HG03520 (cell line): Measurements from ENCODE around the gene GABRR2.
"Not testable (repeated sequence)": the region's sequence is repeated elsewhere in the genome, so short reads cannot be mapped to it uniquely, and the experiment has no call there.

Experiments
- ATAC-seq: cut with Tn5 transposase; IDR thresholded peaks from one replicate; pipeline ENCODE4 v1.9.1; 2021; ENCODE audit warnings: mild to moderate bottlenecking, moderate library complexity; ENCODE audit not compliant: unreplicated experiment

Gene GABRR2

GRCh38 chr6:89328976-89329375 is 13.9 kb upstream of the GABRR2 start:
- ATAC-seq, result no peak

- no peak for ATAC-seq
Observed at GRCh38 chr6:89324304-89324703, 9.2 kb upstream of the GABRR2 start.

DNA sequence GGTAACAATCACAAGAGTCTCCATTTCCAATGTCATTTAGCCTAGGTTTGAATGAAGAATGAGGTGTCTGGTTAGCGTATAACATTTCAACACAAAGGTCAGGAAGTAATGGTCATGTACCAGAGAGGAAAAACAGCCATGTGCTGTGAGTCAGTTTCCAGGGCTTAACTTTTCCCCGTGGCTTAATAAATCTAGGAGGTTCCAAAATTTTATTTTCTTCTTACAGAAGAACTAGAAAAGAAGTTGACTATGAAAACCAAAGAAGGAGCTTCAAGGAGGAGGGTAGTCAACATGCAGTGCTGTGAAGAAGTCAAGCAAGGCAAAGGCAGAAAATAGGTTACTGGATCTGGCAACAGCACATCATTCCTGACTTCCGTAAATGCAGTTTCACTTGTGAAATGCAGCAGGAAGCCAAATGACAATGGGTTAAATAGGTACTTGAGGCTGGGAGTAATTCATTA is 8.4 kb upstream of the GABRR2 start:
- ATAC-seq, result no peak

GRCh38 chr6:89321131-89321970 is 6.3 kb upstream of the GABRR2 start:
- ATAC-seq, result no peak

DNA sequence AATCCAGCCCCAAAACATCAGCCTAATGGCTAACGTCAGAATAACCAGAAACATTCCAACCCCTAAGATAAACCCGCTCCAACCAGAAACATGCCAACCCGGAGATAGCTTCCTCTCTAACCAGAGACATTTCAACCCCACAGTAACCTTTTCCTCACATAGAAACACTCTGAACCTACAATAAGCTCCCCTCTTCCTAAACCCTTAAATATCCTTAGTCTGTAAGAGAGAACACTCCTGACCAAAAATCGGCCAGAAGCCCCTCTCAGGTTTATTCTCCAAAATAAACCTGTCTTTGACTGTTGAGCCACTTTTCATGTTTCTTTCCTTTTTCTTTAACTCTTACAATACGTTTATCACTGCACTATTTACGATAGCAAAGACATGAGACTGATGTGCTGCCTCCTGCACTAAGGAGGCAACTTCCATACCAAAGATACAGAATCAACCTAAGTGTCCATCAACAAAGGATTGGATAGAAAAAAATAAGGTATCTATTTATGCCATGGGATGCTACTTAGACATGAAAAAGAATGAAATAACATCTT is 5.0 kb upstream of the GABRR2 start:
- ATAC-seq, result no peak

DNA sequence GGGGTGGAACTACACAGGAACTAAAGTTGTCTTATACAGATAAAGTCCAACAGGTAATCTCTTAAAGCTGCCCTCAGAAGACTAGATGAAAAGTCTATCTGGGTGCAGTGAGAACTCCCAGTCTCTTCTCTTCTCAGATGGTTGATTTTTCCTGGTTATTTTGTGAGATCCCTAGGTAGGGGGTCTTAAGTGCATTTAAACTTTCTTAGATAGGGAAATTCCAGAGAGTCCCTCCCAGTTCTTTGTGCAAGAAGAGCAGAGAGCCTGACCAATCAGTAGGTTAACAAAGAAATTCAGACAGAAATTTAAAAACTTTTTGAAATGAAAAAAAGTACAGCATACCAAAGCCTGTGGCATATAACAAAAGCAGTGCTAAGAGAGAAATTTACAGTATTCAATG is 2.0 kb upstream of the GABRR2 start:
- ATAC-seq, result no peak

DNA sequence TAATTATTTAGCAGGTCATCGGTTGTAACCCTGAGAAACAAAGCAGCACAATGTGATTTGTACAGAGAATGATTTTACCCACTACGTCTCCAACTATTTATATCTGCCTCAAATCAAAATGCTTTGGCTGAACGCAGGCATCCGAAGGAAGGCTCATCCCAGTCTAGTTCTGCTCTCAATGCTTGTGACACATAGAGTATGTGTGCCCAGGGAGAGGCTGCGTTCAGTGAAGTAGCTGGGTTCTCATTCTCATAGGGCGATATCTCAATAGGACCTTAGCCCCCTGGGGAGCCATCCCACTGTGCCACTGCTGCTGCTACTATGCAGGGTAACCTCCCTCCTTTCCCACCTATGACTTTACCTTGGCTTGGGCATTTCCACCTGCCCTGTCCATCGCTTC is 407 bp downstream of the GABRR2 start:
- no peak for ATAC-seq

GRCh38 chr6:89313006-89313405 is 2.1 kb downstream of the GABRR2 start:
- ATAC-seq, result no peak

DNA sequence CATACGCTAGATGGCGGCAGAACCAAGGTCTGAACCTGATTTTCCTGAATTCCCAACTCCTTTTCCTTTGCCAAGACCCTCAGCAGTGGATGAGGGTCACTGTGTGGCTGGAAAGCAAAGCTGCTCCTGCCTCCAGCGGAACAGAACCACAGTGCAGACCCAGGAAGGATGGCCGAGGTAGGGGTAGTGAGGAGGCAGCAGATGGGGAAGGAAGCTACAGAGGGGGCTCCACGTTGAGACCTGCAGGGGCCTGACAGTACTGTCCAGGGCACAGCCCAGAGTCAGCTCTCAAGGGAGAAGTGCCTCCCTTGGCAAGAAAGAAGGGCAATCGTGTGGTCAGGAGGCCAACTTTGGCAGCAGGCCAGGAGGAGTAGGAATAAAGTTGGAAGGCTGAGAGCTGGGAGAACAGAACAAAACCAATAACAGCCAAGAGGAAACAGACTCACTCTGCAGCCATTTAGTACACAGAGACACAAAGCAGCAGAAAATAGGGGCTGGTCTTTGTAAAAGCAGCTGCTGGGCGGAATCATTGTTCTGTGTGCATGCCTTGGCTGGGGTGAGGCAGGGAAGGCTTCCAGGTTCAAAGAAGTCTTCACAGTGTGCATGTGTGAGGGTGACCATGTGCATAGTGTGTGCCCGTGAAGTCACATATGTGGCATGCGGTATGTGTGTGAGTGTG is 3.1 kb downstream of the GABRR2 start:
- ATAC-seq, result no peak

GRCh38 chr6:89311530-89311852 is 3.6 kb downstream of the GABRR2 start:
- ATAC-seq, result no peak

DNA sequence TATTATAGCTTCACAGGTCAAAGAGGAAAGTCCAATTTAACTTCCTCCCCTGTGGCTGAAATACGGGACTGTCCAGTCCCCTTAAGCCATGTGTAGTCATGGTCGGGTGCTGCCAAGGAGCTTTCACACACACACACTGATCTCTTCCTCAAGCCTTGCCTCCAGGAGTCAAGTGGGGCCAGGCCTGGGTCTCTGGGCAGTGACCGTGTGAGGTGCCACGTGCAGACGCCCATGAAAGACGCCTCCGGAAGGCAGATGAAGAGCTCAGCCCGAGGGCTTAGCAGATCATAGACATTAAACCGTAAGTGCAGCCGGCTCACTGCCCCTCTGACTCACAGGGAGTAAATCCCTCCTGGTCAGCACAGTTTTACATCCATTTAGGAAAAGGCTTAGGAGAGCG is 4.2 kb downstream of the GABRR2 start:
- no peak for ATAC-seq

GRCh38 chr6:89308525-89309395 is 6.3 kb downstream of the GABRR2 start:
- no peak for ATAC-seq

DNA sequence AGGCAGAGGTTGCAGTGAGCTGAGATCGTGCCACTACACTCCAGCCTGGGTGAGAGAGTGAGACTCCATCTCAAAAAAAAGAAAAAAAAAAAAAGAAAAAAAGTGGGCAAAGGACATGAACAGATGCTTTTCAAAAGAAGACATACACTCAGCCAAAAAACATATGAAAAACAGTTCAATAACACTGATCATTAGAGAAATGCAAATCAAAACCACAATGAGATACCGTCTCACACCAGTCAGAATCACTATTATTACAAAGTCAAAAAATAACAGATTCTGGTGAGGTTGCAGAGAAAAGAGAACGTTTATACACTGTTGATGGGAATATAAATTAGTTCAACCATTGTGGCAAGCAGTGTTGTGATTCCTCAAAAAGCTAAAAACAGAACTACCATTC is 10.6 kb downstream of the GABRR2 start:
- not testable (repeated sequence) for ATAC-seq

DNA sequence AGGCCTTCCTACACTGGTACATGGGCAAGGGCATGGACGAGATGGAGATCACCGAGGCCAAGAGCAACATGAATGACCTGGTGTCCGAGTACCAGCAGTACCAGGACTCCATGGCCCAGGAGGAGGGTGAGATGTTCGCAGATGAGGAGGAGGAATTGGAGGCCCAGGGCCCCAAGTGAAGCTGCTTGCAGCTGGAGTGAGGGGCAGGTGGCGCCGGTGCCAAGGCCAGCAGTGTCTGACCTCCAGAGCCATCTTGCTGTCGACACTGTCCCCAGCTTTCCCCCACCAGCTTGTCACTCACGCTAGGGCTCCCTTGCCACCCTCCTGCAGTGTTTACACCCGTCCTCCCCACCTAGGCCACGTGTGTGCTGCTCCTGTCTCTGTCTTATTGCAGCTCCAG is 12.2 kb downstream of the GABRR2 start:
- ATAC-seq, result no peak

DNA sequence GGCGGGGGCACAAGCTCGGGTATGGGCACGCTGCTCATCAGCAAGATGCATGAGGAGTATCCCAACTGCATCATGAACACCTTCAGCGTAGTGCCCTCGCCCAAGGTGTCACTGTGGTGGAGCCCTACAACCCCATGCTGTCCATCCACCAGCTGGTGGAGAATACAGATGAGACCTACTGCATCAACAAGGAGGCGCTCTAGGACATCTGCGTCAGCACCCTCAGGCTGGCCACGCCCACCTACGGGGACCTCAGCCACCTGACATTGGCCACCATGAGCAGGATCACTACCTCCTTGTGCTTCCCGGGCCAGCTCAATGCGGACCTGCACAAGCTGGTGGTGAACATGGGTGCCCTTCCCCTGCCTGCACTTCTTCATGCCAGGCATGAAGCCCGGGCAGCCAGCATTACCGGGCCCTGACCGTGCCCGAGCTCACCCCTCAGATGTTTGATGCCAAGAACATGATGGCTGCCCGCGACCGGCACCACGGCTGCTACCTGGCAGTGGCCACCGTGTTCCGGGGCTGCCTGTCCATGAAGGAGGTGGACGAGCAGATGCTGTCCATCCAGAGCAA is 12.8 kb downstream of the GABRR2 start:
- no peak for ATAC-seq

- no peak for ATAC-seq
Observed at GRCh38 chr6:89301586-89302194, 13.4 kb downstream of the GABRR2 start.

DNA sequence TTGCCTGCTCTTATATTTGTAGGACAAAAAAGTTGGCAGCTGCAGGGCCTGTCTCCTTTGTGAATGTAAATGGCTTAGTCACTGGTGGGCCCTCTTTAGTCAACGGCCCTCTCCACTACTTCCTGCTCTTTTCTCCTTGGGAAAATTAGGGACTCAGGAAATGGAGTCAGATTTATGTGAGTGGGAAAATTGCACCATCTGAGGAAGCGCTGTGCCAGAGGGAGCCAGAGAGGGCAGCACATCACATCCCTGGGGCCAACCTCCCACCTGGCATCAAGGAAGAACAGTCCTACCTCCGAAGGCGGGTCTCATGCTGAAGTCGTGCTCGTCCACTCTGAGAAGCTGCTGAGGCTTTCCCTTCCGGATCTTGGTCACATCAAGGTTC is 15.6 kb downstream of the GABRR2 start:
- ATAC-seq, result no peak

DNA sequence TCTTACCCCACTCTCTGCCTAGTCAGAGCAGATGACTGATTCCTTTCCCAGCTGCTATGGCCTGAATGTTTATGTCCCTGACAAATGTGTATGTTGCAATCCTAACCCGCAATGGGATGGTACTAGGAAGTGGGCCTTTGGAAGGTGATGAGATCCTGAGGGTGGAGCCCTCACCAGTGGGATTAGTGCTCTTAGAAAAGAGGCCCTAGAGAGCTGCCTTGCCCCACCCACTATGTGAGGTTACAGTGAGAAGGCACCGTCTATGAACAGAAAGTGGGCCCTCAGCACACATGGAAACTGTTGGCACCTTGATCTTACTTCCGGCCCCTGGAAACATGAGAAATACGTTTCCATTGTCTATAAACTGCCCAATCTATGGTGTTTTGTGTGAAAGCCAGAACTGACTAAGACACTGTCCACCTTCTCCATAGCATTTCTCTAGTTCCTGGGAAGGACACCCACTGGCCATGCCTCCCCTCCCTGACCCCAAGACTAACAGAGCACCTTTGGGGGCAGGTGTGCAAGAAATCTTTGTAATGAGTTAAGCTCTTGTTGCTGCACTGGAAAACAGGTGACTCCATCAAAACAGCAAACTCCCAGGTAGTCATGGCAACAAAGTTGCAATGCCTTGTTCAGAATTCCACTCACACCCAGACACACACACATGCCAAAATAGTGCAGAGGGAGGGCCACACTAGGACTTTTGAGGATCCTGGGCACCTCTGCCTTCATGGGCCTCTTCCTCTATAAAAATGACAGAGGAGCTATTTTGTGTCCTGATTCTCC is 16.2 kb downstream of the GABRR2 start:
- ATAC-seq, result no peak

GRCh38 chr6:89297695-89298351 is 17.3 kb downstream of the GABRR2 start:
- ATAC-seq, result peak; percentile 93
